ENCODE data around the gene FAM72D.
"Not testable (repeated sequence)": the region's sequence is repeated elsewhere in the genome, so short reads cannot be mapped to it uniquely, and the experiment has no call there.

Gene FAM72D

DNA sequence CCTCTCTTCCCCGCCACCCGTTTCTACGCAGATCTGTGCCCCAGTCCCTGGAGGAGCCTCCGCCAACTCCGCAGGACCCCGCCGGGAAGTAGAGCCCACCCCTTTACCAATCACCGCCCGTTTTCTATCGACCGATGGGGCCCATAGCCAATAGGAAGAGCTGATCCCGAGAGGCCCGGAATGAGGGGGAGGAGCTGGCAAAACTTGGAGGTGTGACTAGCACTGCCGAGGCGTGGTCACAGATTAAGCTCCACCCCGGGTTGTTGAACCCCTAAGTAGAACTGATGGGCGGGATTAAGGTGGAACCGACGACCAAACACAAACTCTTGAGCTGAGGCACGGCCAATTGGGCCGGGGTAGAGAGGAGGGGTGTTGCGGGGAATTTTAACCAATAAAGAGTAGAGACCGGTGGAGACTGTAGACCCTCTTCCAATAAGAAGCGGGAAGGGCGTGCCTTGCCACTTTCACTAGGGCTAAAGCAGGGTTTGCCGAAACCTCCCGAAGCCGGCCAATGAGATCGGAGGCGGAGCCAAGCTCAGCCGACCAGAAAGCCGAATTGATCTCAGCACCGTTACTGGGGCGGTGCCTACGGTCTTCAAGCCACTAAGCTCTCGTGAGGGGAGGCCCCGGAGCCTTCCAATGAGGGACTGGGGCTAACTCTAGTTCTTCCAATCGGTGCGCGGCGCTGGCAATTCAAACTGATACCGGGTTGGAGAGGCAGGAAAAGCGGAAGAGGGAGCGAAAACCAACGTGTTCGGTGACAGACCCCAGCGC, at the start of gene FAM72D, which contains the start of gene SRGAP2B:
Gene FAM72D (plus strand): TSS at position 691 of the 774 bp plus-strand sequence. CDS start 874 bp downstream, outside the sequence.
Gene SRGAP2B (minus strand): TSS at position 45 of the 774 bp plus-strand sequence. CDS start 2,427 bp downstream, outside the sequence.
- not testable (repeated sequence) for DNase-seq (ENCODE audit: low read depth)

DNA sequence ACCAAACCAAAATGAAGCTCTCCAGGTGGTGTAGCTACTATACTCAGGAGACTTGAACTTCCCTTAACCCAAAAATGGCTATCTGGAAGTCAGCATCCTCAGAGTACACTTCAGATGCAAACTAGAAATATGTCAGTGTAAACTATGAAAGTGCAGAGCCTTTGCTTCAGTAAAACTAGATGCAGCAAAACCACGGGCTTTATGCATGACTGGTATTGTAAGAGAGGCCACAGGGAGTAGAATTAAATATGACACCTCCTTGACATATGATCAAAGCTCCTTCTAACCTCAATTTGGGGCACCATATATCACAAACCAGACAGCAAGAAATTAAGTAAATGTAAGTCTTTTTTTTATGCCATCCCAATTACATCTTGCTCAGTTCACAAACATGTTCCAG, 48.2 kb upstream of the FAM72D start:
- not testable (repeated sequence) for DNase-seq (ENCODE audit: low read depth)

DNA sequence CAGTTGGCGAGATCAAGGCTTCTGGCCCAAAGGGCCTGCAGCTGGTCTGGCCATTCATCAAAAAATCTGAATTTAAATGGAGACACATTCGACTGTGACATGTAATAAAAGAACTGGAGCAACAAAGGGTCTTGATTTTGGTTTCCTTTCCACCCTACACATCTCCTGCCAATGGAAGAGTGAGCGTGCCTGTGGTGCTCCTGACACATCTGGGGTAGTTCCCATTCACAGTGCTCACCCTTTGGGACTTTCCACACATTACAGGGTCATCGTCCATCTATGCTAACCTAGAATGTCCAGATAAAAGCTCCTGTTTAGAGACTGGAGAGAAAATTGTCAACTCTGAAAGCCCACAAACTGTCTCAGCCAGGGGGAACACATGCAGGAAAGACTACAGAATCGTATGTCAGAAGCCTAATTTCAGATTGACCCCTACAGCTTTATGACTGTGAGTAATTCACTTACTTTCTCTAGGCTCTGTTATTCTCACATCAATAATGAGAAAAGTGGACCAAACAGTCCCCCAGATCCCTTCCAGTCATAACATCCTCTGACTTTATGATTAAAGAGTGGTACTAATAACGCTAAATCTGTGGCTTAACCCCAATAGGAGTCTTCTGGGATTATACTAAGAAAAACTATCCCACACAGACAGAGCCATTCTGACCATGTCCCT, 47.5 kb upstream of the FAM72D start:
- DNase-seq (ENCODE audit: low read depth): not testable (repeated sequence)

DNA sequence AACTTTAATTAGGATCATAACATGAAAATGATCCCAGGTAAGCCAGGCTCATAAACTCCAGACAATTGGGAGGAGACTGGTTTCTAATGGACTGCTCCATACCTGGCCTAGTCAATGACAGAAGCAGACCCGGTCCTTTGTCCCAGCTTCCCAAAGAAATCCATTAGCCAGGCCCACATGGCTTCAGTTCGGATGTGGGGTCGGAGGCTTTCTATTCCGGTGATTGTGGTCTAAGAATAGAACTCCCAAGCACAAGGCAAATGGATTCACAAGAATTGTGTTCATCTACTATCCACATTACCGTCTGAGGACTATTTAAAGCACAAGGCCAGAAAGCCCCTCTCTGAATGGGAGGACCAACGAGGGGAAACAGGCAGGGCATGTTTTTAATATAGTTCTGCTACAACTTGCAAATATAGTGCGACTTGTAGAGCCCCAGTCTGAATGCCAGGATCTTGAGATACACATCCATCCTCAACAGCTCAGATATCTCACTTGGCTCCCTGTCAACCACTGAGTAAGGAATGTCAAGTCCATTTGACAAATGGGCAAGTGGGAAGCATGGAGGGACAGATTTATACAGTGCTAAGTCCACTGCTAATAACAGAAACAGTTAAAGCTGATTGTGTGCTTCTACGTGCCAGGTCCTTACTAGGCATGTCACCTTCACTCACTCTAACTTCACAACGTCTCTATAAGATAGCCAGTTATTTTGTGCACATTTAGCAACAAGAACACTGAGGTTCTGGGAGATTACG, 43.6 kb upstream of the FAM72D start:
- DNase-seq (ENCODE audit: low read depth): not testable (repeated sequence)

DNA sequence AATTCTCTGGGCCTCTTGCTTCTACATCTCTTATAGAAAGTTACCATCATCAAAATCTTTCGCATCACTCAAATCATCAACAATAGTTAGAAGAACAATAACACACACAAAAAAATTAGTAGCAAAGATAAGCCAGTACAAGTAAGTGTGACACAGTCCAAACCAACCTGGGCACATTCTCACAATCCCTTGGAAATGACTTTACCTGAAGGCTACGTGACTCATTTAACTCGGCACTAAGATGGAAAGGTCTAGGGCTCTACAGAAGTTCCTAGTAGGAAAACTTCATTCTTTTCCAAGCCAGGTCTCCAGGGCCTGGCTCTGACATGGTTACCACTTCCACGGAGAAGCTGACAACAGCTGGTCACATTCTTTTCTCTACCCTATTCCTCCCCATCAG, 42.3 kb upstream of the FAM72D start:
- not testable (repeated sequence) for DNase-seq (ENCODE audit: low read depth)

DNA sequence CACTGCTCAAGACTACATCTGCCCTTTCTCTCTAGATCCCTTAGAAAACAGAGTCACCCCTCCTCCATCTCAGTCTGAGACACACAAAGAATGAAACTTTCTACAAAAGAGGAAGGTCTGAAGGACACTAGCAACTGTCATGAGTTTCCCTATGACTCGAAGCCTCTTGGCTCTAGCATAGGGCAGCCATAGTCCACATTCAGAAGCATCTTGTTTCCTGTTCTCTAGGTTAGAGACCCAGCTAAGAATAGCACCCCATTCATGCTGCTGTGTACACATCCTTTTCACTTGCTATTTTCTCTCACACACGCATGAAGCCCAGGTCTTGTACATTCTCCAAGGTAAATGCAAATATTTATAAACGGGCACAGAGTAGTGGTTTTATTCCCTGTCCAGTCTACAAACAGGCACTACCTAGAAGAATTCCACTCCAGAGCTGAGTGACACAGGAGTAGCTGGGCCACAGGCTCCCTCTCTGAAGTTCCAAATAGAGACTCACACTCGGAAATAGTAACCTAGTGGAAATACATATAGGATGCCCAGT, 40.5 kb upstream of the FAM72D start:
- DNase-seq (ENCODE audit: low read depth): not testable (repeated sequence)

DNA sequence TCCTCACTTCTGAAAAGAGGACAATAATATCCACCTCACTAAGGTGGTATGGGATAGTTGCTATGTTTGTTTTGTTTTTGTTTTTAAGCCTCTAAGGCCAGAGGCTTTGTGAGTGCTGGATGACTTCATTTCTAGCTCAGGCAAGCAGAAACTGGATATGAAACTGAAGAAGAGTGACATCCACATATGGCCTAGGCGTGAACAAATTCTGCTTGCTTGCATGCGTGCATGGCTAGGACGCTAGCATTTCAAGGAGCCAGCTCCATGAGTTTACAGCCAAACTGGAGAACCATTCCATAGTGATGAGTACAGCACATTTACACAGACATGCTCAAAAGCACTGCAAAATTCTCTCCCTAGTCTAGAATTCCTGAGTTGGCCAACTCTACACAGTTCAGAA, 37.6 kb upstream of the FAM72D start:
- DNase-seq (ENCODE audit: low read depth): not testable (repeated sequence)

DNA sequence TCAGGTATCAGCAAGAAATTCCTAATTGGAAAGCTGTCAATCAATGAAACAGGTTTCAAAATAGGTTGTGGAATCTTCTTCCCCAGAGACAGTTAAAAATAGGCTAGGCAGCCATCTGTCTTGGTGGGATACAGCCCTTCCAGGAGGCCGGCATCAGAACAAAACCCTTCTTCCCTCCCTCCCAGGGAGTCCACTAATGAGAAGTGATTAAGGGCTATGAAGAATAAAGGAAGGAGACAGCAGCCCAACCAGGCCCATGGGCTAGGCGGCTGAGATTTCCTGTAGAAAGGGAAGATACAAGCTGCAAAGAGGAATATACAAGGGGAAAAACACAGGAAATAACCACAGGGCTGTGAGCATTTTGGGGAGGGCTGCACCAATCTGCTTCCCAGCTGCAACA, 32.5 kb upstream of the FAM72D start:
- DNase-seq (ENCODE audit: low read depth): not testable (repeated sequence)

DNA sequence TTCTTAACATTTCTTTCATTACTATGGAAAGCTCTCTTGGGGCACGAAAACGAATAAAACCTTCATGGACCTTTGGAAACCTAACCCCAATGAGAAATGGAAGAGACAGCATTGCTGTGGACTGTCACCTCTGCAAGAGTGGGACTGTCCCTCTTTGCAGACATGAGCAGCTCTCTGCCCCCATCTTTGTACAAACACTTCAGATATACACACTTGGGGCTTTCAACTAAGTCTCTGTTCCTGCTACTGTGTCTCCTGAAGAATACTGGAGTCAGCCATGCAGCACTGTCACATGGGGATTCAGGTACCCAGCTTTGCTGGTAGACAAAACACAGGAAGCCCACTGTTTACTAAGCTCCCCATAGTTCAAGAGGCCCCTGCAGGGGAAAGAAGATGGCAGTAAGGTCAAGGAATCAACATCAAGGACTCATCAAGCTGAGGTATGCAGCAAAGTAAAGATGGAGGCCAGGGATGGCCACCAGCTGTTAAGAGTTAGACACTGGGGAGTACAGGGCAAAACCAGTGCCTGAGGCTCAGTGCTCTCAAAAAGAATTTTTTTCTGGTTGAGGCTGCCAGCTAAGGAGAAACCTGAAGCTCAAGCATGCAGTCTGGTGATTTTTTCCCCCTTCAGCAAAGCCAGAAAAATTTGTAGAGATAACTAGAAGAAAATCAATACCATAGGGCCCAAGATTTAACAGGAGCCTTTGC, 31.7 kb upstream of the FAM72D start:
- not testable (repeated sequence) for DNase-seq (ENCODE audit: low read depth)

DNA sequence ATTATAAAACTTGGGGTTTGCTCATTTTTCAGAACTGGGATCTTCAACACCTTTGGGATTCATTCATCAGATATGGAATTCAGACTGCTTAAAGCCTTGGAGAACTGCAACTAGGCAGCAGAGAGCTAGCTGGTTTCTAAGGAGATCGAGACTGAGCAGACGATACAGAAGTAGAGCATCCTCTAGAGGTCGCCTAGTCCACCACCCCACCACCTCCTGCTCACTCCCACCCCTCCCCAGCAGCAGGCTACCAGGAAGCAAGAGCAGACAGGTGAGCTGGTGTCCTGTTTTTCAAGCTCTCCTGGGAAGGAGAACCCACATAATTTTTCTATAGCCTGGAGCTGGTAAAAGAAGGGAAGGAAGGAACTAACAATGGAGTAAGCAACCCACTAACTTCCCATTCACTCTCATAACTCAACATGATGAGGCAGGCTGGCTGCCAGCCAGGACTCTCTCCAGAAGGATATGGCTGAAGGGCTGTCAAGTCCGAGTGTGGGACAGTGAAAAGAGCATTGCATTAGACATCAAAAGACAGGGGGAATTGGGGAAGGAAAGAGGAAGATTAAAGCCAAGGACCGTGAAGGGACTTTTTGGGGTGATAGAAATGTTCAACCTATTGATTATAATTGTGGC, 30.5 kb upstream of the FAM72D start:
- not testable (repeated sequence) for DNase-seq (ENCODE audit: low read depth)

DNA sequence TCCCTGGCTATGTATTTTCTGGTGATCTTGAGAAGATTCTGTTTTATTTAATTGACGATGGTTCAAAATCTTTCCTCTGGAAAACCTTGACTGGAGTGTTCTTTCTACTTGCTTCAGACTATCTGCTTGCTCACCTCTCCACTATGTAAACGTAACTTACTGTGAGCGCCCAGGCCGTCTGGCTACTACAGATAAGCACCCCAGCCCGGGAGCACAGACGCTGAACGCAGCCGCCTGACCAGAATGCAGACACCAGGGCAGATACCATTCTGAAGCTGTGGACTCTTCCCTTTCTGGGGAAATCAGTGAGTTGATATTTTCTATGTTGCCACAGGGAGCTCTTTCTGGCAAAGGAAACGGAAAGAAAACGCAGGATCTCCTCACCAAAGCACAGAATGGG, 29.3 kb upstream of the FAM72D start:
- DNase-seq (ENCODE audit: low read depth): not testable (repeated sequence)

DNA sequence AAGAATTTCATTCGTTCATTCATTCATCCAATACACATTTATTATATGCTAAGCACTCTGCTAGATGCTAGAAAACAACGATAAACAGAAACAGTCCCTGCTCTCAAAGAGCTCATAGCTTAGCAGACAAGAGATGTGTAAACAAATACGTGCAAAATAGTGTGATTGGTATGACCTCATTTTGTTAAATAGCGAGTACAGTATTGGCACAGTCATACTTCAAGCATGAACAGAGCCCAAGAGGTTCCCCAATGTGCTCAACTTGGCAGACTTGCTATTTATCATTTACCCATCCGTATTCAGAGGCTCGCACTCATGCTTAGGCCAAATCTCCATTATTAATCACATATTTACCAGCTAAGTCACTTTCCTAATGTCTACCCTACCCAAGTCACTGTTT, 24.2 kb upstream of the FAM72D start:
- DNase-seq (ENCODE audit: low read depth): not testable (repeated sequence)

DNA sequence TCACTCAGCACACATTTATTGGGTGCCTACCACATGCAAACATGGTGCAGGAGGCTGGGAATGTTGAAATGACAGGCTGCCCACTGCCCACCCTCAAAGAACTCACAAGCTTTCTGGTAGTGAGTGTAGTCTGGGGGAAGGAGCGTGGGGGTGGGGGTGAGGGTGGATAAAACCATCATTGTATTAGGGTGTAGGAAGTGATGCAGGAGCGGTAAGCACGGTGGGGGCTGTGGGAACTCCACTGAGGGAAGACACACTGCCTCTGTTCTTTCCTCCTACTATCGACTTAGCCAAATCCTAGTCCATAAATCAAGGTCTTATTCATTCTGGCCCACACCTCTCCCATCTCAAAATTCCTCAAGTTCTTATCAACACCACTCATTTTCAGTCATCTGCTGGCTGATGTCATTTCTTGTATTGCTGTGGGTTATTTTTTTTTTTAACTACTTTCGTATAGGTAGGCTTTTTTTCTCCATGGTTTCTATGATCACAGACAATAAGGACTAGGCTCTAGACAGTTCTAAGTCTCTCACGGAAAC, 21.7 kb upstream of the FAM72D start:
- DNase-seq (ENCODE audit: low read depth): not testable (repeated sequence)

DNA sequence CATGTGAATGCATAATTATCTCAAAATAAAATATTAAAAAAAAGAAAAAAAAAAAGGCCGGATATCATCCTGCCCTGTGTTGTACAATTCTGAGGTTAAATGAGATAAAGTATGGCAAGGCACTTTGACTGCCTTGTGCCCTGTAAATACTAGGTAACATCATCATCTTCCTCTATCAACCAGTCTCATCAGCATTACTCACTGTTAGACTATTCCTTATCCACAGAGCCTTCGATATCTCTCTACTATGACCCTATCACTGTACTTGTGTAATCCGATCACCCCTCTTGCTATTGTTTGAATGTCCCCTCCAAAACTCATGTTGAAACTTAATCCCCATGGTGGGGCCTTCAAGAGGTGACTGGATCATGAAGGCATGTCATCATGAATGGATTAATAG, 18.9 kb upstream of the FAM72D start:
- not testable (repeated sequence) for DNase-seq (ENCODE audit: low read depth)

DNA sequence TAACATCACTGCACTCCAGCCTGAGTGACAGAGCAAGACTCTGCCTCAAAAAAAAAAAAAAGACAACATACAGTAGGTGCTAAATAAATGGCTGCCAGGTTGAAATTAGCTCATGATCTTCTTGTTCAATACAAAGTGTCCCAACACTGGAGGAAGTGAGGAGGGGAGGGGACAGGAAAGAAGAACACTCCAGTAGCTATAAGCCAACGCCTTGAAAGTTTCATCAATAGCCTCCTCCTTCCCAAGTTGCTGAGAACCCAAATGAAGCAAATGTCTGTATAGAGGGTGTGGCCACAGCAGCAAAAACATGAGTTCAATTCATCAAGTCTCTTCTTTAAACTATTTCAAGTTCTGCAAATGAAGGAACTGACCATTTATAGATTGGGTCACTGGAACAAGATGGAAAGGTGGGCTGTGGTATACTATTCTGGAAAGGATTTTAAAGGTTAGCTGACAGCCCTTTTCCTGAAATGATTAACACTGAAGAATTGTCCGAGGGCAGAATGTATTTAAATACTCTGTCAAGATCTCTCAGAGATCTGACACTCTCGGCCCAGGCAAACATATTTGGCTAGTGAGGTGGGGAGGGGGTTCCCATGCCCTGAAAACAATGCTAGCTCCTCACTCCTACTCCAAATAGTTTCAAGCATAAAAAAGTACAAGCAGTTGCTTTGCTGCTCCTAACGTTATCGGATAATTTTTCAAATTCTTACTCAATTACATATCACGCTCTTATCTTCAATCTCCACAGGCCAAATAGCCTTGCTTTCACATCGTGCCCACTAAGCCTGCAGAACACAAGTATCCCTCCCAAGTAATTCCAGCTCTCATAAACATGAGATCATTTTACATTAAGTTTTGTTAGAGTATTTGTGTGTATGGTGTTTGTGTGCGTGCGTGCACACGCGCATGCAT, 17.6 kb upstream of the FAM72D start:
- not testable (repeated sequence) for DNase-seq (ENCODE audit: low read depth)

DNA sequence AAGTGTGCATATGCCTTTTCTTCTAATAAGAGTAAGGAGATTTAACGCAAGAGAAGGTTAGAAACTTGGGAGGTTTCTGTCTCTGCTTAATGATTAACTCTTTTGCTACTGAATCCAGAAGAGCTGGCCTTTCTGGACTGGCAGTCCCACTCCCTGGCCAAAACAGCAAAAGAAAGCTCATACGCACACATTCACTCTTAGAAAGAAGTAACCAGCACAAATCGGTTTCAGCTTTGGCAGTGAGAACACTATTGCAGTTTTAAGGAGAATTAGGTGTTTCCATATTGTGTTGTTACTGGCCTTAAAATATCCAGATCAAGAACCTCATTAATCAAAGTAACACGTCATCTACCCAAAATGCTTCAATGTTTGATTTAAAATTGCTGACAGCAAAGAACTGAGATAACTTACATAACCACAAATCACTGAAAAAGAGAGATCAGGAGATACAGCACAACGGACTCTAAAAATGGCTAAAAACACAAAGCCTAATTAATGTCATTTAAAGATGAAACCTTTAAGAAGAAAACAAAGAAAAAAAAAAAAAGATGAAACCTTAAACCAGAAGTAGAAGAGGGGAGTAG, 16.9 kb upstream of the FAM72D start:
- not testable (repeated sequence) for DNase-seq (ENCODE audit: low read depth)

DNA sequence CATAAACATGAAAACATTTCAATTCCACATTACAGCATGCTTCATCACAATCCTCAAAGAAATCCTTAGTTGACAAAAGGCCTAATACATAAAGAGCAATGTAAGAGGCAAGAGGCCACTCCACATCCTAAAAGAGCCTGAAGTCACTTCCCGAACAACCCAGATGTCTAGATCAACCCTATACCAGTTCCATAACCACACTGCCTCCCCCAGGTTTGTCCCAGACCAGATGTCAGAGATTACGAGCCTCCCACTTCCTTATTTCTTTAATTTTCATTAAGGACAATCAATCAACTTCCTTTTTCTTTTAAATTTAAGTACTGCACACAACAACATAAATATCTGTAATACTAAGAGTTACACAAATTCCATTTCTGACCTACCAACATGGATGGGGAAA, 16.0 kb upstream of the FAM72D start:
- not testable (repeated sequence) for DNase-seq (ENCODE audit: low read depth)

DNA sequence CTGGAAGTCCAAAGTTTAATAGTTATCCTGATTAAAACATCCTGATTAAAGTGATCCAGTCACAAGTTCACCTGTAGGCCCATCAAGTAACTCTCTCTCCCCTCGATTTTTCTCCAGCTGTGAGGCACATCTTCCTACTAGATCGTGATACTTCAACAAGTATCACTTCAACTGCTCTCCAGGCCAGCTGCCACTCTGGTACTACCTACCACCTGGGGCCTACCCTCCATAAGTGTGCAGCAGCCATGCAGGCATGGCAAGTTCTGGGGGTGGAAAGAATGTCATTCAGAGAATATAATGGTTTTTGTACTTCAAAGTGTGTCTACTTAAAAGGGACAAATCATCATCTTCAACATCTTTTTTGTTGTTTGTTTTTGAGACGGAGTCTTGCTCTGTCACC, 15.6 kb upstream of the FAM72D start:
- not testable (repeated sequence) for DNase-seq (ENCODE audit: low read depth)

Measured in non-pigmented ciliary epithelial cell (primary cell).